ENCODE results near the gene BPHL.
"Not testable (repeated sequence)": the region's sequence is repeated elsewhere in the genome, so short reads cannot be mapped to it uniquely, and the experiment has no call there.

Gene BPHL

DNA sequence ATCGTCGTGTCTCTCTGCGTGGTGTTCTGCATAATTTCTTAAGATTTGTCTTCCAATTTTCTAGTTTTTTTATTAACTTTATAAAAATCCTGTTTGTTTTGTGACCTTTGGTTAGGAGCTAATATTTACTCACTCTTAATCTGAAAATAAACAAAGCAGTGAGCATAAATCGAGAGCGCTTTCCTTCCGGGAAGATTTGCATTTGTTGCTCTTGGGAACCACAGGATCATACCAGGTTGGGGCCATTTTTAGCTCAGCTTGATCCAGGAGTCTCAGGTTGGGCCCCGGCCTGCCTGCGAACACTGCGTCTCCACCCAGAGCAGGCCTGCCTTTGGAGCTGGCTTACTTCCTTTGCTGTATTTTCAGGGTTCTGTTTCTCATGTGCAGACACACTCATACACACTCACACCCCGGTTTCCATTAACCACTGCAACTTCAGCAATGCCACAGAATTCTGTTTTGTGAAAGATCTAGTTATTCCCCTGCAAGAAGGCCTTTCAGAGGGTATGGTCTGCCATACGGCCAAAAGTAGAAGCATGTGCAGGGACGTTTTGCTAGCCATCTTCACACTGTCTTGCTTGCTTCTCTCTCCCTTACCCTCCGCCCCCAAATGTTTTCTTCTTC lies 17.3 kb downstream of the BPHL start:
- DNase-seq (ENCODE audit: low read depth): no peak
- TF ChIP-seq, protein P1, sequence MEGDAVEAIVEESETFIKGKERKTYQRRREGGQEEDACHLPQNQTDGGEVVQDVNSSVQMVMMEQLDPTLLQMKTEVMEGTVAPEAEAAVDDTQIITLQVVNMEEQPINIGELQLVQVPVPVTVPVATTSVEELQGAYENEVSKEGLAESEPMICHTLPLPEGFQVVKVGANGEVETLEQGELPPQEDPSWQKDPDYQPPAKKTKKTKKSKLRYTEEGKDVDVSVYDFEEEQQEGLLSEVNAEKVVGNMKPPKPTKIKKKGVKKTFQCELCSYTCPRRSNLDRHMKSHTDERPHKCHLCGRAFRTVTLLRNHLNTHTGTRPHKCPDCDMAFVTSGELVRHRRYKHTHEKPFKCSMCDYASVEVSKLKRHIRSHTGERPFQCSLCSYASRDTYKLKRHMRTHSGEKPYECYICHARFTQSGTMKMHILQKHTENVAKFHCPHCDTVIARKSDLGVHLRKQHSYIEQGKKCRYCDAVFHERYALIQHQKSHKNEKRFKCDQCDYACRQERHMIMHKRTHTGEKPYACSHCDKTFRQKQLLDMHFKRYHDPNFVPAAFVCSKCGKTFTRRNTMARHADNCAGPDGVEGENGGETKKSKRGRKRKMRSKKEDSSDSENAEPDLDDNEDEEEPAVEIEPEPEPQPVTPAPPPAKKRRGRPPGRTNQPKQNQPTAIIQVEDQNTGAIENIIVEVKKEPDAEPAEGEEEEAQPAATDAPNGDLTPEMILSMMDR (conservative IDR thresholded peaks at IDR 0.05; ENCODE audit: low read length): no peak
- H3K4me3 ChIP-seq (ENCODE audit: low read length): no peak overlapping the region

- TF ChIP-seq, protein P1 (conservative IDR thresholded peaks at IDR 0.05; ENCODE audit: low read length): no peak
- no peak for DNase-seq (ENCODE audit: low read depth)
- H3K4me3 ChIP-seq (ENCODE audit: low read length): no peak overlapping the region
Measured at GRCh38 chr6:3136292-3137011, 17.9 kb downstream of the BPHL start.

- peak; percentile 11 for DNase-seq (ENCODE audit: low read depth)
- no peak overlapping the region for H3K4me3 ChIP-seq (ENCODE audit: low read length)
- TF ChIP-seq, protein P1 (conservative IDR thresholded peaks at IDR 0.05; ENCODE audit: low read length): no peak
Measured at GRCh38 chr6:3137057-3137777, 18.7 kb downstream of the BPHL start.

- DNase-seq (ENCODE audit: low read depth): not testable (repeated sequence)
Measured at GRCh38 chr6:3137873-3138272, 19.4 kb downstream of the BPHL start.

GRCh38 chr6:3138341-3138740 lies 19.8 kb downstream of the BPHL start:
- TF ChIP-seq, protein P1 (conservative IDR thresholded peaks at IDR 0.05; ENCODE audit: low read length): no peak
- H3K4me3 ChIP-seq (ENCODE audit: low read length): no peak overlapping the region
- DNase-seq (ENCODE audit: low read depth): peak; percentile 50

More at GRCh38 chr6:3137873-3138272, 19.4 kb downstream of the BPHL start:
- not testable (repeated sequence) for H3K4me3 ChIP-seq (ENCODE audit: low read length)

DNA sequence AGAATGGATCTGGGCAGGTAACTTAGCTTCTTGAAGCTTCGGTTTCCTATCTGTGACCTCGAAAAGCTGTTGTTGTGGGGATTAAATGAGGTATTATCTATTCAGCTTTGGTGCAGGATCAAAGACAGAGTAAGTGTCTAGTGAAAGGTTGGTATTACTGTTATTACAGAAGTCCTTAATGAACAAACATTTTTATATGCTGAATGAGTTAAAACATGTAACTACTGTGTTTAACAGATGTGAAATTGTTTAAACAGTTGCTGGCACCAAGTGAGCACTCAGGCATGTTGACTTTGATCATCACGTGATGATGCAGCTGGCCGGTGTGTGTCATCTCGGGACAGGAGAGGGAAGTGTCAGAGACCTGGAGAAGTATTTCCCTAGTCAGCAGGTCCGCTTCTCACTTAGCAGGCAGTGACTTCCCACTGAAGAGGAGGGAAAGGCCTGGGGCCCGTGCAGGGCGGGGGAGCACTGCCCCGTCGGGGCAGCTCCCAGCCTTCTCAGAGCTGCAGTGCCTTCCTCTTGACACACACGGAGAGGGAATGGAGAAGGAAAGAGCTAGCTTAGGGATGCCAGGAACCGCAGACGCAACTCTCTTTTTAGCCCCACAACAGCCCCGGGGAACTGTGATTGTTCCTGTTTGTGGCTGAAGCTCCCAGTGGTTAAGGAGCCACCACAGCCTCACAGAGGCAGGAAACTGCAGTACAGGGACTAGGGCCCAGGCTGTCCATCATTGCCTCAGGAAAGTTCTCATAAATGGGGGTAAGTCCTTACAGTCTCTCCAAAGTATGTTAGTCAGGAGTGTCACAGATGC lies 20.8 kb downstream of the BPHL start:
- DNase-seq (ENCODE audit: low read depth): peak; percentile 76
- H3K4me3 ChIP-seq (ENCODE audit: low read length): no peak overlapping the region
- TF ChIP-seq, protein P1 (conservative IDR thresholded peaks at IDR 0.05; ENCODE audit: low read length): no peak

DNA sequence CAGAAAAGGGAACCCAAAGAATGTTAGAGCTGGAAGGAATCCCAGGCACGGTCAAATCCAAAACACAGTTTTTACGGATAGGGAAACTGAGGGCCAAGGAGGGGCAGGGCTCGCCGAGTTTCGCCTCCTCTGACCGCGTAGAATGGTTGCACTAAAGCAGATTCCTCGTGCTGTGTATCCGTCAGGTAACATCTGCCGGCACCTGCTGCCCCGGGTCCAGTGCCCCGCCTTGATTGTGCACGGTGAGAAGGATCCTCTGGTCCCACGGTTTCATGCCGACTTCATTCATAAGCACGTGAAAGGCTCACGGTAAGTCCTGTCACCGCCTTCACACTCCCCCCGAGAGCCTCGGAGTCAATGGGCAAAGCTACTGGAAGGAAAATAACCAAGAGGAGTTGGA lies 21.7 kb downstream of the BPHL start:
- TF ChIP-seq, protein P1 (conservative IDR thresholded peaks at IDR 0.05; ENCODE audit: low read length): no peak
- H3K4me3 ChIP-seq (ENCODE audit: low read length): no peak overlapping the region
- DNase-seq (ENCODE audit: low read depth): no peak

All from AG10803 (cell line).